Endodermal cell (in vitro differentiated cells): ENCODE measurements around the gene NOVA2. TPM values are rescaled to one million over a fixed set of nuclear protein-coding genes. Genes with fewer than 3 reads are reported as not detected.

ENCODE experiments used
- DNase-seq: peaks from one replicate; pipeline ENCODE4 v3.0.0-alpha.2; 2017
- H3K27ac ChIP-seq: 2 replicates; pipeline ENCODE4 v1.5.1; 2013; ENCODE audit warnings: mild to moderate bottlenecking, low read depth, low read length, moderate library complexity
- H3K27me3 ChIP-seq: 2 replicates; pipeline ENCODE4 v1.6.1; 2013; ENCODE audit warnings: mild to moderate bottlenecking, low read length, moderate library complexity; ENCODE audit not compliant: insufficient read depth, control insufficient read depth, poor library complexity, severe bottlenecking
- H3K36me3 ChIP-seq: 2 replicates; pipeline ENCODE4 v1.7.0; 2013; ENCODE audit warnings: mild to moderate bottlenecking, low read length, moderate library complexity; ENCODE audit not compliant: control insufficient read depth, insufficient read depth
- H3K4me1 ChIP-seq: one replicate; pipeline ENCODE4 v1.7.0; 2013; ENCODE audit warnings: low read length; ENCODE audit not compliant: control insufficient read depth, insufficient read depth
- H3K4me3 ChIP-seq: 2 replicates; pipeline ENCODE4 v1.5.1; 2013; ENCODE audit warnings: mild to moderate bottlenecking, low read length, moderate library complexity
- H3K9ac ChIP-seq: 2 replicates; pipeline ENCODE4 v1.6.1; 2013; ENCODE audit warnings: mild to moderate bottlenecking, low read length, moderate library complexity; ENCODE audit not compliant: poor library complexity, severe bottlenecking; ENCODE audit errors: extremely low read depth
- H3K9me3 ChIP-seq: 2 replicates; pipeline ENCODE4 v1.6.1; 2013; ENCODE audit warnings: mild to moderate bottlenecking, low read length, moderate library complexity; ENCODE audit not compliant: control insufficient read depth
- H3K27ac Mint-ChIP-seq: 2 replicates; pipeline ENCODE4 v1.8.0; 2020; ENCODE audit warnings: mixed read lengths
- H3K27me3 Mint-ChIP-seq: 2 replicates; pipeline ENCODE4 v1.8.0; 2021; ENCODE audit warnings: mild to moderate bottlenecking, mixed read lengths; ENCODE audit not compliant: insufficient read depth
- H3K36me3 Mint-ChIP-seq: 2 replicates; pipeline ENCODE4 v1.8.0; 2020; ENCODE audit warnings: low read depth, mixed read lengths
- H3K4me1 Mint-ChIP-seq: 2 replicates; pipeline ENCODE4 v1.8.0; 2020; ENCODE audit warnings: mixed read lengths
- H3K4me3 Mint-ChIP-seq: 2 replicates; pipeline ENCODE4 v1.8.0; 2020; ENCODE audit warnings: mild to moderate bottlenecking, moderate library complexity, mixed read lengths
- H3K9me3 Mint-ChIP-seq: 2 replicates; pipeline ENCODE4 v1.8.0; 2020; ENCODE audit warnings: mild to moderate bottlenecking, mixed read lengths
- CTCF ChIP-seq: fragments of 200-600 bp; sonication (generic); conservative IDR thresholded peaks from 2 replicates; pipeline ENCODE4 v1.5.0; 2021; ENCODE audit warnings: antibody characterized with exemption, mild to moderate bottlenecking
- WGBS, 2 experiments: methylation state at CpG; one replicate each; pipeline versions ENCODE4 v1.1.5 to v1.1.7; 2013; ENCODE audit warnings: missing lambda C conversion rate in 2 of 2, mixed read lengths in 1 of 2; ENCODE audit not compliant: insufficient coverage in 1 of 2, insufficient read length in 1 of 2; 5-methylcytosine and 5-hydroxymethylcytosine counted together
- total RNA-seq, 2 donors: library from RNA; stranded (reverse); fragmentation: NEBNext Ultra II Directional in 1 of 2; extraction: Animal tissue kit (Norgen Biotek cat#: 25700) in 1 of 2; gene quantifications; 2 replicates in 1 of 2; 3 replicates in 1 of 2; pipeline ENCODE4 v1.2.1, GENCODE V29; 2021

The NOVA2 gene
- total RNA-seq, 2 donors from 2014 or later, result 0.64 to 0.91 TPM

- Mint-ChIP-seq H3K36me3 (peaks cover 4% of the 10 kb centered on the region), H3K4me1 (peaks cover 6% of the 10 kb centered on the region), H3K27me3 (peaks cover 10% of the 10 kb centered on the region), H3K27ac (no peak overlapping the region), H3K4me3 (no peak overlapping the region), H3K9me3 (peaks cover 3% of the 10 kb centered on the region)
- no peaks in the 10 kb centered on the region for H3K4me1 ChIP-seq
- no peak overlapping the region for H3K9ac ChIP-seq
- H3K27me3 ChIP-seq, result peaks cover 9% of the 10 kb centered on the region
- no peaks in the 10 kb centered on the region for H3K36me3 ChIP-seq
- TF ChIP-seq CTCF, result no peak
- DNase-seq, result no peak
- WGBS, 2 experiments, result 92 to 99% methylated on average over 7 of the region's 7 CpGs
- no peak overlapping the region for H3K4me3 ChIP-seq
- peaks cover 9% of the 10 kb centered on the region for H3K9me3 ChIP-seq
- H3K27ac ChIP-seq, result no peak overlapping the region
Observed at GRCh38 chr19:46020819-46021125, 47.1 kb upstream of the NOVA2 start.

GRCh38 chr19:46019270-46019669 is 45.6 kb upstream of the NOVA2 start:
- H3K36me3 Mint-ChIP-seq, result peaks cover 3% of the 10 kb centered on the region
- Histone ChIP-seq H3K4me1 (no peaks in the 10 kb centered on the region), H3K27ac (no peak overlapping the region), H3K9me3 (no peaks in the 10 kb centered on the region), H3K4me3 (no peak overlapping the region), H3K27me3 (peaks cover 23% of the 10 kb centered on the region), H3K9ac (no peak overlapping the region), H3K36me3 (no peaks in the 10 kb centered on the region)
- H3K4me1 Mint-ChIP-seq, result peaks cover 11% of the 10 kb centered on the region
- DNase-seq, result no peak
- no peak overlapping the region for H3K4me3 Mint-ChIP-seq
- TF ChIP-seq CTCF, result no peak
- H3K9me3 Mint-ChIP-seq, result no peaks in the 10 kb centered on the region
- H3K27ac Mint-ChIP-seq, result no peak overlapping the region
- WGBS, 2 experiments, result 91 to 97% methylated on average over 4 to 13 of the region's 13 CpGs
- peaks cover 23% of the 10 kb centered on the region for H3K27me3 Mint-ChIP-seq

GRCh38 chr19:46018729-46019251 is 45.1 kb upstream of the NOVA2 start:
- 92 to 100% methylated on average over 2 to 10 of the region's 10 CpGs for WGBS, 2 experiments

More at GRCh38 chr19:46018729-46019251, 45.1 kb upstream of the NOVA2 start:
- Histone ChIP-seq H3K9ac (no peak overlapping the region), H3K4me3 (no peak overlapping the region), H3K4me1 (no peaks in the 10 kb centered on the region), H3K27ac (no peak overlapping the region), H3K9me3 (no peaks in the 10 kb centered on the region), H3K27me3 (peaks cover 27% of the 10 kb centered on the region), H3K36me3 (no peaks in the 10 kb centered on the region)
- no peak for DNase-seq
- Mint-ChIP-seq H3K9me3 (no peaks in the 10 kb centered on the region), H3K4me3 (no peak overlapping the region), H3K27me3 (peaks cover 27% of the 10 kb centered on the region), H3K4me1 (peaks cover 11% of the 10 kb centered on the region), H3K36me3 (peaks cover 3% of the 10 kb centered on the region), H3K27ac (no peak overlapping the region)
- TF ChIP-seq CTCF, result no peak
